IMR-90 (cell line): ENCODE measurements around the gene IL17RE. TPM values are rescaled to one million over a fixed set of nuclear protein-coding genes. Genes with fewer than 3 reads are reported as not detected.
A peak's percentile ranks its signal among the peaks of the same experiment; 100 is the strongest.

Source experiments
- MAZ ChIP-seq: IDR thresholded peaks from 2 replicates; pipeline ENCODE4 v1.6.1; 2012; ENCODE audit warnings: low read depth, mild to moderate bottlenecking, low read length, improper control_type of control experiment, moderate library complexity, borderline replicate concordance
- NFE2L2 ChIP-seq: fragments of 150-350 bp; IDR thresholded peaks from 2 replicates; pipeline ENCODE4 v1.6.1; 2016; ENCODE audit warnings: low read depth, mild to moderate bottlenecking, low read length
- RAD21 ChIP-seq: IDR thresholded peaks from 2 replicates; pipeline ENCODE4 v1.6.1; 2012; ENCODE audit warnings: low read length, improper control_type of control experiment
- polyA plus RNA-seq, 3 experiments: library from polyadenylated mRNA; depleted of rRNA; stranded (reverse); fragments of >200 nt; gene quantifications; 2 replicates each; pipeline ENCODE4 v1.2.3, GENCODE V29; 2012; ENCODE audit warnings: low replicate concordance in 1 of 3
- total RNA-seq: library from RNA; depleted of rRNA; stranded (reverse); fragments of >200 nt; gene quantifications from 2 replicates; pipeline ENCODE4 v1.2.3, GENCODE V29; 2012
- TF ChIP-seq, protein P1 (sequence below): fragments of 150-350 bp; IDR thresholded peaks from 2 replicates; pipeline ENCODE4 v1.6.1; 2016; ENCODE audit warnings: low read depth, mild to moderate bottlenecking, low read length, moderate library complexity, borderline replicate concordance

The IL17RE gene
- total and polyA plus RNA-seq, 2 of the 4 experiments (the other 2 are of a cell fraction) = 0.90 to 7.2 TPM

DNA sequence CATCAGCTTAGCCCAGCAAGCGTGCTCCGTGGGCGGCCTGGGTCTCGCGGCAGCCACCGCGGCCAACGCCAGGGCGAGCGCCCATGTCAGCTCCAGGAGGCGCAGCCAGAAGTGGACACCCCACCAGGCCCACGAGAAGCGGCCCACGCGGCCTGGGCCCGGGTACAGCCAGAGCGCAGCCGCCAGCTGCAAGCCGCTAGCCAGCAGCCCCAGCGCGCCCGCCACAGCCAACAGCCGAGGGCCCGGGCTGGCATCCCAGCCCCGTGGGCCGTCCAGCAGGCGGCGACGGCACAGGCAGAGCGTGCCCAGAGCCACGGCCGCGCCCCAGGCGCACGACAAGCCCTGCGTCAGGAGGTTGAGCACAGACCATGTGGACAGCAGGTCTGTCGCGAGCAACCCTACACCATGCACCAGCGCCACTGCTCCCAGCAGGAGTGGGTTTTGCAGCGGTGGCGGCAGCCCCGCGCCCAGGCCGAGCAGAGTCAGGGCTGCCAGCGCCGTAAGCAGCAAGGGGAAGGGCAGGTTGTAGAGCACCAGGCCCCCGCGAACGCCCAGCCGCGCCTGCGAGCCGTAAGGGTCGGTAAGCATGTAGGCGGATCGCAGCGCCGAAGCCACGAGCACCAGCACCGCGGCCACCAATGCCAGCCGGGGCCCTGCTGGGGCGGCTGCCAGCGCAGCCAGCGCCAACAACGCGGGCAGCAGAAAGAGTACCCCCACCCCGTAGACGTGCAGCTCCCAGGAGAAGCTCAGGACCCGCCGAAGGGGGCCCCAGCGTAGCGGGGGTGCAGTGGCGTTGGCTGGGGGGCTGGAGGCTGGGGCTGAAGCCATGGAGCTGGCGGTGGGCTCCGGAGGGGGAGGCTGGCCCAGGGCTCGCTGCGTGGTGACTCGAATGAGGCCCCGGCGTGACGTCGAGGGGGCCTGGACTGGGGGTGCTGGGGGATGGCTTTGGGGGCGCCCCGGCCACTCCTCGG is 44.7 kb downstream of the IL17RE start (continued):
- TF ChIP-seq, protein P1, sequence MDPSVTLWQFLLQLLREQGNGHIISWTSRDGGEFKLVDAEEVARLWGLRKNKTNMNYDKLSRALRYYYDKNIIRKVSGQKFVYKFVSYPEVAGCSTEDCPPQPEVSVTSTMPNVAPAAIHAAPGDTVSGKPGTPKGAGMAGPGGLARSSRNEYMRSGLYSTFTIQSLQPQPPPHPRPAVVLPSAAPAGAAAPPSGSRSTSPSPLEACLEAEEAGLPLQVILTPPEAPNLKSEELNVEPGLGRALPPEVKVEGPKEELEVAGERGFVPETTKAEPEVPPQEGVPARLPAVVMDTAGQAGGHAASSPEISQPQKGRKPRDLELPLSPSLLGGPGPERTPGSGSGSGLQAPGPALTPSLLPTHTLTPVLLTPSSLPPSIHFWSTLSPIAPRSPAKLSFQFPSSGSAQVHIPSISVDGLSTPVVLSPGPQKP = no peak
- TF ChIP-seq RAD21 = peak; percentile 39
- no peak for TF ChIP-seq MAZ
- no peak for TF ChIP-seq NFE2L2
